COLO829 (cell line): ENCODE data around the gene OR5B21.

Experiments used
- DNase-seq: peaks from one replicate; pipeline ENCODE4 v3.0.0; 2012; ENCODE audit warnings: low spot score

Gene OR5B21

DNA sequence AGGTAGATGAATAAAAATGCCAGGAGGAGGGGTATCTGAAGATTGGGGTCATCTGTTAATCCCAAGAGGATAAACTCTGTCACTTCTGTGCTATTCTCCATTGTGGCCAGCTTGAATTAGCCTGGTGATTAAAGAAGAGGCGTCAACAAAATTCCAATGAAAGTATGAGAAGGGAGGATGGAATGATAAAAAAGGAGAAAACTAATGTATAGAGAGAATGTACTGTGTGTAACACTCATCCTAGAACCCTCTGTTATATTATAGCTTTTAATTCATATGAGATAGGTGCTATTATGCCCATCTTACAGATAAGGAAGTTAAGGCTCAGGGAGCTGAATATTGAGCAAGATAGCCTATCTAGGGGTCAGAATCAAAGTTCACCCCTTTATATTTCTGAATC is at the start of gene OR5B21:
TSS of gene OR5B21 (minus strand) at position 101 of the 400 bp plus-strand sequence. CDS start at position 101, 0 bp downstream.
- no peak for DNase-seq

DNA sequence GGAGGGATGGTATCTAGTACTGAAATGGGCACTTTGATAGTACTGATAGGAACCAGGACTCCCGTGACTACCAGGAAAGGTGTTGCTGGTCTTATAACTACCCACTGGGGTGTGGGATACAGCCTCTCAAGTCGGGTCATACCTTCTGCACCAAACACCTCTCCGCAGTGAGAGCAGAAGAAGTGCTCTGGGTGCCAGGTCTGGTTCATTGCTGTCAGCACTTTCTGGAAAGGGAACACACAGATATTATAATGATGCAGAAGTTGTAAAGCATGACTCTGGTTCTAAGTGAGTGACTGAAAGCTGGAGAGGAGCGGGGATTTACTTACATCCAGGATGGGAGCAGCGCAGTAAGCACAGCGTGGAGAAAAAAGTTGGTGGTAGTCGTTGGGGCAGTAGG is 41.7 kb upstream of the OR5B21 start:
- DNase-seq: no peak

GRCh38 chr11:58546841-58547240 is 38.9 kb upstream of the OR5B21 start:
- no peak for DNase-seq

GRCh38 chr11:58531865-58532341 is 24.0 kb upstream of the OR5B21 start:
- DNase-seq: no peak

DNA sequence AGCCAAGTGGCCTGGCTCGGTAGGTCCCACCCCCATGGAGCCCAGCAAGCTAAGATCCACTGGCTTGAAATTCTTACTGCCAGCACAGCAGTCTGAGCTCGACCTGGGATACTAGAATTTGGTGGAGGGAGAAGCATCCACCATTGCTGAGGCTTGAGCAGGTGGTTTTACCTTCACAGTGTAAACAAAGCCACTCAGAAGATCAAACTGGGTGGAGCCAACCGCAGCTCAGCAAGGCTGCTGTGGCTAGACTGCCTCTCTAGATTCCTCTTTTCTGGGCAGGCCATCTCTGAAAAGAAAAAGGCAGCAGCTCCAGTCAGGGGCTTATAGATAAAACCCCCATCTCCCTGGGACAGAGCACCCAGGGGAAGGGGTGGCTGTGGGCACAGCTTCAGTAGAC is 22.3 kb upstream of the OR5B21 start:
- no peak for DNase-seq

DNA sequence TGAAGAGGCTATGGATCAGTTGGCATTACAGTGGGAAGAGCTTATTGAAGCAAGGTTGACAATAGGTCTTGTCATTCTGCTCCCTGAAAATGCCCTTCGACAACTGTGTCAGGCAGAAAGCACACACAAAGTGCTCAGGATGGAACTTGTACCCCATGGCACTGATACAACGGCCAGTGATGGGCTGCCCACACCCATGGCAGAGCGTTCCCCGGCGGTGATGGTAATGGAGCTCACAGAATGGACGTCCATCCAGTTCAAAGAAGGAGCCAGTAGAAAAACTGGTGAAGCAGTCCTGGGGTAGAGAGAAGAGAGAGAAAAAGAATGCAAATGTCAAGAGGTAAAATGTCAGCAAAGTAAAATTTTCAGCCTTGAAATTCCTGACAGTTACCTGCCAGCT is 19.5 kb upstream of the OR5B21 start:
- DNase-seq: no peak

DNA sequence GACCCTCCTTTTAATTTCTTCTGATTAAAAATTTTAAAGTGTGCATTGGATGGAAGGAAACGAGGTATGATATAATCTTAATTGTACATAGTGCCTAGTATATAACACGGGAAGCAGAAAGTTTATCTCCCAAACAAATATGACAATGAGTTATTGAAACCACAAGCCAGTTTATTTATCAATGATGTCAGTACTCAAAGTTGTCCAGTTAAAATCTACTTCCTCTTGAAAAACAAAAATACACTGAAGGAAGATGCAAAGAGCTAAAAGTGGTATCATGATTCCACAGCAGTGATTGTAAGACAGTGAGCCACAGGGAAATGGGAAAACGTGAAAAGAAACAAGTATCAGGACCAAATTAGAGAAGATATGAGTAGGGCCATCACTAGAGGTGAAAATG is 18.8 kb upstream of the OR5B21 start:
- no peak for DNase-seq

GRCh38 chr11:58525037-58525614 is 17.2 kb upstream of the OR5B21 start:
- no peak for DNase-seq

- peak; percentile 72 for DNase-seq
Measured at GRCh38 chr11:58524232-58525036, 16.5 kb upstream of the OR5B21 start.

DNA sequence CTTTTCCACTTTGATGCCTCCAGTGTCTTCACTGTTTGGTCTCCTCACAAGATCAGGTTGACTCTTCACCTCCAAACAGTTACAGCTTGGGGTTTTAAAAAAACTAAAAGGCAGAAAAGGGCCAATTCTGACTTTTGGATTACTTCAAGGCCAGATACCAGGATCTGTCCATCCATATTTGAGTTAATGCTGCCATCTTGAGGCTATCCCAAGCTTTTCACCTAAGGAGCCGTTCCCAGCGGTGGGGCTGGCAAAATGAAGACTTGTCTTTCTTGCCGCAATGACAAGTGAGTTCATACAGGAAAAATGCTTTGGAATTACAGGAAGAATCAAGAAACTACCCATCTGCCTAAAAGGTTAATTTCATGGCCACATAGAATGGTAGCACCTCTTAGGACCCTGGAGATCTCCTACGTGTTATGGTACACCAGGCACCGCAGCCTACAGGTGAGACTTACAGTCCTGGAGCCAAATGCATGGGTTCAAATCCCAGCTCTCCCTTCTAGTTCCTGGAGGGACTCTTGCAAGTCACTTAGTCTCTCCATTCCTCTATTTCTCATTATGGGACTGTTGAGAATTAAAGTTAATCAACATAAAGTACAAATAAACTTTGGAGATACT is 6.0 kb upstream of the OR5B21 start:
- peak; percentile 59 for DNase-seq

- no peak for DNase-seq
Measured at GRCh38 chr11:58511636-58512035, 3.7 kb upstream of the OR5B21 start.

GRCh38 chr11:58509748-58510147 is 1.8 kb upstream of the OR5B21 start:
- no peak for DNase-seq

- no peak for DNase-seq
Measured at GRCh38 chr11:58508814-58509213, 909 bp upstream of the OR5B21 start.

- DNase-seq: no peak
Measured at GRCh38 chr11:58507355-58507754, 550 bp downstream of the OR5B21 start.

DNA sequence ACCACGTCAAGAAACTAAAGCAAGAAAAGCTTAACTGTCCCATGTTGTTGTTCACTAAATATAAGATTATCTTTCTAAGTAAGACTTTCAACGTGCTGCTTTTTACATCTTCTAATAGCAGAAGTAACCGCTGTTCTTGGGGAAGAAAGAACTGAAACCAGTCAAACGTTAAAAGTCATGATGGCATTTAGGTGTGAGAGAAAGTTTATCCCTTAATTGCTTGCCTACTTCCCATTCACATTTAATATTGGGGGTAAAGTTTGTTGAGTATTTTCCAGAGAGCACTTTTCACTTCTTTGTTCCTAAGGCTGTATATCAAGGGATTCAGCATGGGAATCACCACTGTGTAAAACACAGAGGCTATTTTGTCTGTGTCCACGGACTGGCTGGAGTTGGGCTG is 970 bp downstream of the OR5B21 start:
- DNase-seq: no peak

GRCh38 chr11:58505849-58506248 is 2.1 kb downstream of the OR5B21 start:
- DNase-seq: no peak

DNA sequence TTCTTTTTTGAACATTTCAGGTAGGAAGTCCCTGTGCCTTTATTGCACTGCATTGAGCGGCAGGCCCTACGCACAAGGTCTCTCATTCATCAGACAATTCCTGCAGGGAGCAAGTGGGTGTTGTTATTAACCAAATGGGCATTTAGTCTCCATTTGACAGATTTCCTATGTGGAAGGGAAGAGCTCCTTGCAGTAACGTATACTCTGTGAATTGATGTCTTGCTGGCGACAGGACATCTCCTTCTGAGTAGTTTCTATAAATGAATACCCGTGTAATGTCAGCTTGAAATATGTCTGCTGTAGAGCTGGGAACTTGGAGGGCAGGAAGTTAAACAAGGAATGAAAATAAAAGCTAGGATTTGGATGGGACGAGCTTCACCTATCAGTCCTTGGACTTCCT is 3.7 kb downstream of the OR5B21 start:
- no peak for DNase-seq

DNA sequence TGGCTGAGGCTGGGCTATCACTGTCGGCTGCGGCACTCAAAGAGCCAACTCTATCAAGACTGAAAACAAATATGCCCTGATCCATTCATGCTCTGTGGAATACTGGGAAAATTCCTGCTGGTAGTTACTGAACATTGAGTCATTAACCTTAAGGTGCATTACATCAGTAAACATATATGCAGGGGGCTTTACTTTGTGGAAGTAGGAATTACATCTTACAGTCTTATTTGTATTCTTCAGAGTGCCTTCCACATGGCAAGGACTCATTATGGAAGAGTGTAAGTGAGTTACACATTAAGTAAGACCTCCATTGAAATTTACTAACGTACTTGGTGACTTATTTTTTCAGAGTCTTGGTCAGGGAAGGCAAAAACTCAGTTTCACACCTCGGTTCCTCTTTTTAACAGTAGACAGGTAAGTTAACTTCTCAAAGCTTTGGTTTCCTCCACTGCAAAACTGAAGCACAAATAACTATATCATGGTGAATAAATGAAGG is 4.5 kb downstream of the OR5B21 start:
- DNase-seq: no peak

- DNase-seq: no peak
Measured at GRCh38 chr11:58502004-58502403, 5.9 kb downstream of the OR5B21 start.

- DNase-seq: no peak
Measured at GRCh38 chr11:58498464-58498863, 9.4 kb downstream of the OR5B21 start.

- DNase-seq: no peak
Measured at GRCh38 chr11:58497951-58498350, 10.0 kb downstream of the OR5B21 start.

DNA sequence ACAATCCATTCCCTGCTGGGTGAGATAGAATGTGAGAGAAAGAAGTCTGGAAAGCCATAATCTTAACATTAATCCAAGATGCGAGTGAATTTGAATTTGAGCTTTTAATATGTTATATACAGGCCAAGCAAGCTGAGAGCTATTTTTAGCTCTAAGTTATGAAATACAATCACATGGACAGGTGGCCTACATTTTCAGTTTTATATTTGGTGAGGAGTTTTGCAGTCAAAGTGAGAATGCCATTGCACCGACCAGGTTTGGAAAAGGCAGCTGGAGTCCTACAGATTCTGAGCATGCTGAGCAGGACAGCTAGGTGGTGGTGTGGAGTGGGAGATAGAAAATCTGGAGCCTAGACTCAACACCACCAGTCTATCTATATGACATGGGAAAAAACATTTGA is 12.0 kb downstream of the OR5B21 start:
- DNase-seq: no peak

DNA sequence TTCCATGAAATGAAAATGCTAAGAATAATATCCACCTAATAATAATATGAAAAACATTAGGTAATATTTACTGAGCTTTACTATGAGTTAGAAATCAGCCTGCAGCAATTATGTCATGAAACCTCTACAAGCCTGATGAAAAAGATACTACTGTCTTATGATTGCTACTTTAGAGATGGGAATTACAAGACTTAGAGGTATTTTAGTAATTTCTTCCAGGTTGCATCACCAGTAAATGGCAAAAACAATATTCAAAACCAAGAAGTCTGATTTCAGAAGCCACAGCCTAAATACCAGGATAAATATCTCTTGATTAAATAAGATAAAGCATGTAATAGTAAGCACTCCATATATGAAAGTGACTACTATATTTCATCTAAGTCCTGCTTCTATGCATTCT is 13.8 kb downstream of the OR5B21 start:
- no peak for DNase-seq
